Transverse colon (tissue), 4 donors: ENCODE results near the gene SDF2L1.

Experiments used
- EP300 ChIP-seq: sonication (generic); formaldehyde crosslinking; IDR thresholded peaks from one replicate; pipeline ENCODE4 v1.6.1; 2017; ENCODE audit warnings: antibody characterized with exemption, low read depth
- POLR2A ChIP-seq: fragments of 450-650 bp; IDR thresholded peaks from one replicate; pipeline ENCODE4 v1.6.1; 2016; ENCODE audit warnings: antibody characterized with exemption, mild to moderate bottlenecking, moderate library complexity
- POLR2AphosphoS5 ChIP-seq, 3 donors: sonication (generic); formaldehyde crosslinking; IDR thresholded peaks; one replicate each; pipeline ENCODE4 v1.6.1; 2016; ENCODE audit warnings: antibody characterized with exemption in 3 of 3
- TF ChIP-seq, protein P1 (sequence below), 5 experiments: fragments of 200-600 bp in 3 of 5; fragments of 450-650 bp in 2 of 5; sonication (generic) in 3 of 5; IDR thresholded peaks; 1 replicate in 2 of 5; 2 replicates in 3 of 5; pipeline ENCODE4 v1.5.1; 2016 to 2017; ENCODE audit warnings: antibody characterized with exemption in 5 of 5, inconsistent platforms in 3 of 5, mild to moderate bottlenecking in 2 of 5, moderate library complexity in 1 of 5

- TF ChIP-seq, protein P1, sequence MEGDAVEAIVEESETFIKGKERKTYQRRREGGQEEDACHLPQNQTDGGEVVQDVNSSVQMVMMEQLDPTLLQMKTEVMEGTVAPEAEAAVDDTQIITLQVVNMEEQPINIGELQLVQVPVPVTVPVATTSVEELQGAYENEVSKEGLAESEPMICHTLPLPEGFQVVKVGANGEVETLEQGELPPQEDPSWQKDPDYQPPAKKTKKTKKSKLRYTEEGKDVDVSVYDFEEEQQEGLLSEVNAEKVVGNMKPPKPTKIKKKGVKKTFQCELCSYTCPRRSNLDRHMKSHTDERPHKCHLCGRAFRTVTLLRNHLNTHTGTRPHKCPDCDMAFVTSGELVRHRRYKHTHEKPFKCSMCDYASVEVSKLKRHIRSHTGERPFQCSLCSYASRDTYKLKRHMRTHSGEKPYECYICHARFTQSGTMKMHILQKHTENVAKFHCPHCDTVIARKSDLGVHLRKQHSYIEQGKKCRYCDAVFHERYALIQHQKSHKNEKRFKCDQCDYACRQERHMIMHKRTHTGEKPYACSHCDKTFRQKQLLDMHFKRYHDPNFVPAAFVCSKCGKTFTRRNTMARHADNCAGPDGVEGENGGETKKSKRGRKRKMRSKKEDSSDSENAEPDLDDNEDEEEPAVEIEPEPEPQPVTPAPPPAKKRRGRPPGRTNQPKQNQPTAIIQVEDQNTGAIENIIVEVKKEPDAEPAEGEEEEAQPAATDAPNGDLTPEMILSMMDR (IDR thresholded peaks at IDR 0.05), result no peak
- TF ChIP-seq EP300, result no peak
- TF ChIP-seq POLR2A, result no peak
- no peak for TF ChIP-seq POLR2AphosphoS5 (IDR thresholded peaks at IDR 0.05)
Observed at GRCh38 chr22:21632931-21633330, 9.2 kb upstream of the SDF2L1 start.
